Activated CD4-positive, alpha-beta T cell treated with anti-CD3 and anti-CD28 coated beads for 36 hours (primary cell): ENCODE data around the gene GTF3C4. TPM values are rescaled to one million over a fixed set of nuclear protein-coding genes. Genes with fewer than 3 reads are reported as not detected.
A peak's percentile ranks its signal among the peaks of the same experiment; 100 is the strongest.

ENCODE experiments used
- ATAC-seq: fragments of 200-7000 bp; cut with Tn5 transposase; one replicate; pipeline ENCODE4 v1.10.0; 2021; ENCODE audit warnings: mild to moderate bottlenecking, moderate library complexity
- CTCF ChIA-PET: fragments of 350-600 bp; sonication (Branson Sonifier 250); formaldehyde crosslinking; loops from one replicate; lab custom pipeline; 2021; ENCODE audit warnings: antibody characterized with exemption; lab: Charles Lee
- POLR2A ChIA-PET: fragments of 350-600 bp; sonication (Branson Sonifier 250); formaldehyde crosslinking; loops from one replicate; lab custom pipeline; 2021; ENCODE audit warnings: antibody characterized with exemption, inconsistent platforms; lab: Charles Lee
- DNase-seq: peaks from one replicate; pipeline ENCODE4 v3.0.0-alpha.2; 2020
- H3K27ac Mint-ChIP-seq: one replicate; pipeline ENCODE4 v1.8.0; 2021; ENCODE audit warnings: mixed read lengths
- H3K27me3 Mint-ChIP-seq: one replicate; pipeline ENCODE4 v1.8.0; 2021; ENCODE audit warnings: mixed read lengths
- H3K36me3 Mint-ChIP-seq: one replicate; pipeline ENCODE4 v1.8.0; 2021; ENCODE audit warnings: low read depth, mixed read lengths
- H3K4me1 Mint-ChIP-seq: one replicate; pipeline ENCODE4 v1.8.0; 2021; ENCODE audit warnings: mixed read lengths
- H3K4me3 Mint-ChIP-seq: one replicate; pipeline ENCODE4 v1.8.0; 2021; ENCODE audit warnings: mild to moderate bottlenecking, moderate library complexity, mixed read lengths
- H3K9me3 Mint-ChIP-seq: one replicate; pipeline ENCODE4 v1.8.0; 2021; ENCODE audit warnings: low read depth, mixed read lengths
- intact Hi-C, 2 experiments: fragments of 100-400 bp; cut with DNase I in 1 of 2; cut with micrococcal nuclease in 1 of 2; formaldehyde crosslinking; loops; one replicate each; pipeline versions ENCODE4 v1.14.2 to v1.15.1; 2022 to 2024; cut with DNase I, micrococcal nuclease
- total RNA-seq, 2 experiments: library from RNA; stranded (reverse); gene quantifications; one replicate each; pipeline ENCODE4 v1.2.3, GENCODE V29; 2021

The GTF3C4 gene
- total RNA-seq, 2 experiments from 2014 or later = 14.3 to 15.0 TPM

GRCh38 chr9:132634327-132634726 is 35.9 kb upstream of the GTF3C4 start:
- no peak overlapping the region for H3K27ac Mint-ChIP-seq
- intact Hi-C loops = no loop called here
- ATAC-seq (no peak), DNase-seq (no peak)
- peaks cover 58% of the 10 kb centered on the region for H3K36me3 Mint-ChIP-seq
- no peaks in the 10 kb centered on the region for H3K4me1 Mint-ChIP-seq
- CTCF ChIA-PET = no interaction called here
- POLR2A ChIA-PET = no interaction called here
- no peak overlapping the region for H3K4me3 Mint-ChIP-seq
- H3K27me3 Mint-ChIP-seq = no peaks in the 10 kb centered on the region
- no peaks in the 10 kb centered on the region for H3K9me3 Mint-ChIP-seq

- ChIA-PET CTCF (interaction anchor here (0.6 kb wide), 1 partner anchor 13 kb away, joined by 3 read pairs; no protein-coding TSS in a partner anchor), POLR2A (no interaction called here)
- ATAC-seq (no peak), DNase-seq (no peak)
- Mint-ChIP-seq H3K4me3 (no peak overlapping the region), H3K4me1 (no peaks in the 10 kb centered on the region), H3K27me3 (no peaks in the 10 kb centered on the region), H3K27ac (no peak overlapping the region), H3K36me3 (peaks cover 61% of the 10 kb centered on the region), H3K9me3 (no peaks in the 10 kb centered on the region)
- intact Hi-C loops = no loop called here
Measured at GRCh38 chr9:132637351-132637750, 32.9 kb upstream of the GTF3C4 start.

- no peaks in the 10 kb centered on the region for H3K9me3 Mint-ChIP-seq
- ChIA-PET CTCF (no interaction called here), POLR2A (no interaction called here)
- H3K4me3 Mint-ChIP-seq = no peak overlapping the region
- H3K36me3 Mint-ChIP-seq = peaks cover 61% of the 10 kb centered on the region
- no peak for ATAC-seq
- DNase-seq = no peak
- no peak overlapping the region for H3K27ac Mint-ChIP-seq
- no peaks in the 10 kb centered on the region for H3K27me3 Mint-ChIP-seq
- no peaks in the 10 kb centered on the region for H3K4me1 Mint-ChIP-seq
- intact Hi-C loops = no loop called here
Measured at GRCh38 chr9:132637801-132638200, 32.5 kb upstream of the GTF3C4 start.

- DNase-seq = no peak
- ChIA-PET CTCF (no interaction called here), POLR2A (no interaction called here)
- no peak for ATAC-seq
- H3K9me3 Mint-ChIP-seq = no peaks in the 10 kb centered on the region
- H3K4me3 Mint-ChIP-seq = no peak overlapping the region
- H3K27me3 Mint-ChIP-seq = no peaks in the 10 kb centered on the region
- no peak overlapping the region for H3K27ac Mint-ChIP-seq
- H3K4me1 Mint-ChIP-seq = no peaks in the 10 kb centered on the region
- intact Hi-C loops = no loop called here
- peaks cover 64% of the 10 kb centered on the region for H3K36me3 Mint-ChIP-seq
Measured at GRCh38 chr9:132638240-132638639, 32.0 kb upstream of the GTF3C4 start.

- Mint-ChIP-seq H3K9me3 (no peaks in the 10 kb centered on the region), H3K27me3 (no peaks in the 10 kb centered on the region), H3K36me3 (peaks cover 62% of the 10 kb centered on the region), H3K4me3 (no peak overlapping the region), H3K4me1 (no peaks in the 10 kb centered on the region), H3K27ac (no peak overlapping the region)
- ChIA-PET POLR2A (interaction anchor here (0.6 kb wide), 1 partner anchor 1594 kb away, joined by 3 read pairs; no protein-coding TSS in a partner anchor), CTCF (interaction anchor here (0.9 kb wide), 1 partner anchor 71 kb away, joined by 3 read pairs; no protein-coding TSS in a partner anchor)
- no peak for ATAC-seq
- intact Hi-C loops = no loop called here
- DNase-seq = no peak
Measured at GRCh38 chr9:132639322-132639721, 30.9 kb upstream of the GTF3C4 start.

- Mint-ChIP-seq H3K4me3 (no peak overlapping the region), H3K27ac (no peak overlapping the region), H3K36me3 (peaks cover 74% of the 10 kb centered on the region), H3K9me3 (no peaks in the 10 kb centered on the region), H3K4me1 (no peaks in the 10 kb centered on the region), H3K27me3 (no peaks in the 10 kb centered on the region)
- no peak for DNase-seq
- POLR2A ChIA-PET = no interaction called here
- intact Hi-C loops = no loop called here
- CTCF ChIA-PET = interaction anchor here (0.7 to 1.3 kb wide), 2 partner anchors 10 to 25 kb away, joined by 3 to 4 read pairs; no protein-coding TSS in a partner anchor
- ATAC-seq = no peak
Measured at GRCh38 chr9:132641216-132641615, 29.0 kb upstream of the GTF3C4 start.

- POLR2A ChIA-PET = no interaction called here
- DNase-seq (peak; percentile 16), ATAC-seq (peak; percentile 55)
- CTCF ChIA-PET = interaction anchor here (0.6 to 2.7 kb wide), 5 partner anchors 10 to 678 kb away, joined by 3 to 11 read pairs (median 3); no protein-coding TSS in a partner anchor
- no peaks in the 10 kb centered on the region for H3K27me3 Mint-ChIP-seq
- no peaks in the 10 kb centered on the region for H3K9me3 Mint-ChIP-seq
- H3K4me1 Mint-ChIP-seq = peaks cover 8% of the 10 kb centered on the region
- H3K36me3 Mint-ChIP-seq = peaks cover 68% of the 10 kb centered on the region
- intact Hi-C loops = no loop called here
- no peak overlapping the region for H3K4me3 Mint-ChIP-seq
- no peak overlapping the region for H3K27ac Mint-ChIP-seq
Measured at GRCh38 chr9:132644251-132644650, 26.0 kb upstream of the GTF3C4 start.

GRCh38 chr9:132645306-132645705 is 25.0 kb upstream of the GTF3C4 start:
- Mint-ChIP-seq H3K9me3 (no peaks in the 10 kb centered on the region), H3K4me1 (peaks cover 8% of the 10 kb centered on the region), H3K4me3 (no peak overlapping the region), H3K27ac (no peak overlapping the region), H3K36me3 (peaks cover 60% of the 10 kb centered on the region), H3K27me3 (no peaks in the 10 kb centered on the region)
- CTCF ChIA-PET = interaction anchor here (0.8 to 2.7 kb wide), 2 partner anchors 9 to 254 kb away, joined by 3 to 11 read pairs; no protein-coding TSS in a partner anchor
- POLR2A ChIA-PET = no interaction called here
- no peak for DNase-seq
- intact Hi-C loops = no loop called here
- no peak for ATAC-seq

GRCh38 chr9:132645711-132646110 is 24.6 kb upstream of the GTF3C4 start:
- Mint-ChIP-seq H3K4me3 (no peak overlapping the region), H3K36me3 (peaks cover 58% of the 10 kb centered on the region), H3K9me3 (no peaks in the 10 kb centered on the region), H3K4me1 (peaks cover 8% of the 10 kb centered on the region), H3K27ac (no peak overlapping the region), H3K27me3 (no peaks in the 10 kb centered on the region)
- intact Hi-C loops = no loop called here
- no peak for DNase-seq
- ChIA-PET CTCF (interaction anchor here (2.7 kb wide), 1 partner anchor 8 kb away, joined by 11 read pairs; no protein-coding TSS in a partner anchor), POLR2A (no interaction called here)
- no peak for ATAC-seq

GRCh38 chr9:132646726-132647125 is 23.5 kb upstream of the GTF3C4 start:
- no peak overlapping the region for H3K4me3 Mint-ChIP-seq
- no peak overlapping the region for H3K27ac Mint-ChIP-seq
- ChIA-PET POLR2A (no interaction called here), CTCF (interaction anchor here (2.7 kb wide), 1 partner anchor 7 kb away, joined by 11 read pairs; no protein-coding TSS in a partner anchor)
- H3K4me1 Mint-ChIP-seq = peaks cover 8% of the 10 kb centered on the region
- H3K36me3 Mint-ChIP-seq = peaks cover 51% of the 10 kb centered on the region
- no peaks in the 10 kb centered on the region for H3K9me3 Mint-ChIP-seq
- no peak for DNase-seq
- intact Hi-C loops = no loop called here
- no peak for ATAC-seq
- H3K27me3 Mint-ChIP-seq = no peaks in the 10 kb centered on the region

GRCh38 chr9:132647355-132647754 is 22.9 kb upstream of the GTF3C4 start:
- Mint-ChIP-seq H3K9me3 (no peaks in the 10 kb centered on the region), H3K27me3 (no peaks in the 10 kb centered on the region), H3K4me3 (no peak overlapping the region), H3K27ac (no peak overlapping the region), H3K4me1 (peaks cover 8% of the 10 kb centered on the region), H3K36me3 (peaks cover 49% of the 10 kb centered on the region)
- DNase-seq = peak; percentile 17
- intact Hi-C loops = no loop called here
- POLR2A ChIA-PET = interaction anchor here (0.6 kb wide), 2 partner anchors 12 to 1876 kb away, joined by 3 read pairs; no protein-coding TSS in a partner anchor
- CTCF ChIA-PET = interaction anchor here (0.6 kb wide), 1 partner anchor 1810 kb away, joined by 3 read pairs; no protein-coding TSS in a partner anchor
- peak; percentile 57 for ATAC-seq

GRCh38 chr9:132647806-132648205 is 22.5 kb upstream of the GTF3C4 start:
- CTCF ChIA-PET = interaction anchor here (0.6 kb wide), 1 partner anchor 1810 kb away, joined by 3 read pairs; no protein-coding TSS in a partner anchor
- intact Hi-C loops = no loop called here
- Mint-ChIP-seq H3K36me3 (peaks cover 54% of the 10 kb centered on the region), H3K9me3 (no peaks in the 10 kb centered on the region), H3K27me3 (no peaks in the 10 kb centered on the region), H3K4me1 (peaks cover 8% of the 10 kb centered on the region), H3K27ac (no peak overlapping the region), H3K4me3 (no peak overlapping the region)
- ATAC-seq (no peak), DNase-seq (no peak)
- POLR2A ChIA-PET = interaction anchor here (0.6 kb wide), 2 partner anchors 12 to 1876 kb away, joined by 3 read pairs; no protein-coding TSS in a partner anchor
